COR-L47 (cell line): ENCODE data around the gene TGFB1I1.
"Not testable (repeated sequence)": the region's sequence is repeated elsewhere in the genome, so short reads cannot be mapped to it uniquely, and the experiment has no call there.

ENCODE experiments used
- DNase-seq: peaks from one replicate; lab custom pipeline; 2025; lab: John Stamatoyannopoulos, UW

The TGFB1I1 gene

GRCh38 chr16:31517800-31518402, 45.9 kb downstream of the TGFB1I1 start:
- DNase-seq = no peak

GRCh38 chr16:31519759-31520431, 47.9 kb downstream of the TGFB1I1 start:
- peak; percentile 1 for DNase-seq

DNA sequence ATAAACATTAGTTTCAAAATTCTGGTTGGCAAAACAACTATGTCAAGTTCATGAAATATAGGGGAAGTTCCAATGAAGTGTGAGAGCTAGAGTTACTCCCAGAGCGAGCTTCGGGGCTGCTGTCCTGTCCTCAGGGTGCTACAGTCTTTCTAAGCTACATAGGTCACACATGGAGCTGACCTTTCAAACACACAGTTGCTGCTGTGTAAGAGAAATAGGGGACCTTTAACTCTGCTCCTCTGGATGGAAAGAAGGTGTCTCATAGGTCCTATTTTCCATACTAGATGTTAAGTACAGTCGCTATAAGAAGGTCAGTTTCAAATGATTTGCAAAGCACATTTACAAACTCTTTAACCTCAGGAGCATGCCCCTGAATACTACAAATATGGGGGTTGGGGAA, 49.4 kb downstream of the TGFB1I1 start:
- no peak for DNase-seq

- no peak for DNase-seq
Measured at GRCh38 chr16:31522071-31522470, 50.1 kb downstream of the TGFB1I1 start.

DNA sequence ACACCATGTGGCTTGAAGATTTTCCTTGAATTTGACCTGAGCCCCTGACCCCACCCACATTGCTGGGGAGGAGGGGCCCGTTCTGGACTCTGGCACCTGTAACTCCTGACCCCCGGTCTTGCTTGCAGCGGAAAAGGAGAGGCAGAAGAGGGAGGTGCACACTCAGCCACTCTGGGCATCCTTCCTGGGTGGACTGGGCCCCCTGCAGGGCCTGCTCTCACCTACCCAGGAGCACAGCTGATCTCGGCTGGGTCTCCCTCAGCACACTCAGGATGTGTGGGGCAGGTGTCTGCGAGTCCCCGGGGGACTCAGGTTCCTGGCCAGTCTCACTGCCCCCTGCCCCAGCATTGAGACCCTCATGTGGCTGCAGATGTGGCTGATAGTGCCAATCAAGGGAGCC, 51.8 kb downstream of the TGFB1I1 start:
- not testable (repeated sequence) for DNase-seq

- no peak for DNase-seq
Measured at GRCh38 chr16:31525113-31525512, 53.2 kb downstream of the TGFB1I1 start.
